Liver (tissue), 9 donors: ENCODE measurements around the gene IKZF1. TPM values are rescaled to one million over a fixed set of nuclear protein-coding genes. Genes with fewer than 3 reads are reported as not detected.

ENCODE experiments used
- DNase-seq: peaks from one replicate; pipeline ENCODE4 v3.0.0-alpha.2; 2017; ENCODE audit warnings: low spot score
- H3K27ac ChIP-seq, 2 donors: one replicate each; pipeline ENCODE4 v1.7.0; 2013; ENCODE audit warnings: inconsistent platforms in 2 of 2, low read length in 2 of 2, control low read depth in 1 of 2, low read depth in 1 of 2, mild to moderate bottlenecking in 1 of 2
- H3K27me3 ChIP-seq, 4 donors: one replicate each; pipeline versions ENCODE4 v1.6.1 to v1.7.0; 2013; ENCODE audit warnings: low read length in 3 of 4, inconsistent platforms in 1 of 4, mild to moderate bottlenecking in 1 of 4, moderate library complexity in 1 of 4; ENCODE audit not compliant: control insufficient read depth in 4 of 4, insufficient read depth in 4 of 4
- H3K36me3 ChIP-seq, 4 donors: one replicate each; pipeline versions ENCODE4 v1.6.1 to v1.7.0; 2013; ENCODE audit warnings: low read length in 3 of 4, mild to moderate bottlenecking in 3 of 4, low read depth in 1 of 4, moderate library complexity in 1 of 4; ENCODE audit not compliant: control insufficient read depth in 4 of 4, insufficient read depth in 3 of 4
- H3K4me1 ChIP-seq, 4 donors: one replicate each; pipeline versions ENCODE4 v1.6.1 to v1.7.0; 2013; ENCODE audit warnings: low read length in 3 of 4, mild to moderate bottlenecking in 3 of 4, moderate library complexity in 1 of 4; ENCODE audit not compliant: control insufficient read depth in 4 of 4, insufficient read depth in 4 of 4
- H3K4me3 ChIP-seq, 3 donors: one replicate each; pipeline versions ENCODE4 v1.6.1 to v1.7.0; 2013; ENCODE audit warnings: low read length in 3 of 3, control low read depth in 1 of 3, low read depth in 1 of 3, mild to moderate bottlenecking in 1 of 3
- H3K9ac ChIP-seq, 2 donors: one replicate each; pipeline ENCODE4 v1.7.0; 2013; ENCODE audit warnings: low read length in 2 of 2, mild to moderate bottlenecking in 2 of 2, moderate library complexity in 2 of 2, control low read depth in 1 of 2, low read depth in 1 of 2
- H3K9me3 ChIP-seq, 4 donors: one replicate each; pipeline versions ENCODE4 v1.6.1 to v1.7.0; 2013; ENCODE audit warnings: low read length in 3 of 4; ENCODE audit not compliant: control insufficient read depth in 4 of 4
- ATF3 ChIP-seq: IDR thresholded peaks from 2 replicates; pipeline ENCODE4 v1.6.1; 2016; ENCODE audit warnings: antibody characterized with exemption
- CTCF ChIP-seq: fragments of 150-350 bp; IDR thresholded peaks from 2 replicates; pipeline ENCODE4 v1.5.1; 2017; ENCODE audit warnings: improper control_type of control experiment, low read depth, low read length; ENCODE audit not compliant: missing input control
- EGR1 ChIP-seq, 2 donors: IDR thresholded peaks; 2 replicates each; pipeline ENCODE4 v1.6.1; 2016 to 2018; ENCODE audit warnings: antibody characterized with exemption in 2 of 2, low read depth in 2 of 2
- FOXA1 ChIP-seq: IDR thresholded peaks from 2 replicates; pipeline ENCODE4 v1.6.1; 2016; ENCODE audit warnings: antibody characterized with exemption
- FOXA2 ChIP-seq: IDR thresholded peaks from 2 replicates; pipeline ENCODE4 v1.6.1; 2016; ENCODE audit warnings: antibody characterized with exemption
- HNF4A ChIP-seq, 2 donors: conservative IDR thresholded peaks; 2 replicates each; pipeline ENCODE4 v1.6.1; 2016; ENCODE audit warnings: antibody characterized with exemption in 2 of 2, mild to moderate bottlenecking in 2 of 2
- HNF4G ChIP-seq: IDR thresholded peaks from 2 replicates; pipeline ENCODE4 v1.6.1; 2016; ENCODE audit warnings: antibody characterized with exemption
- JUND ChIP-seq, 2 donors: IDR thresholded peaks; 2 replicates each; pipeline ENCODE4 v1.6.1; 2016; ENCODE audit warnings: antibody characterized with exemption in 2 of 2
- MAX ChIP-seq: IDR thresholded peaks from 2 replicates; pipeline ENCODE4 v1.6.1; 2016; ENCODE audit warnings: antibody characterized with exemption
- NR2F2 ChIP-seq: IDR thresholded peaks from 2 replicates; pipeline ENCODE4 v1.6.1; 2016; ENCODE audit warnings: antibody characterized with exemption
- RAD21 ChIP-seq, 2 donors: IDR thresholded peaks; 2 replicates each; pipeline ENCODE4 v1.6.1; 2016; ENCODE audit warnings: antibody characterized with exemption in 2 of 2, mild to moderate bottlenecking in 2 of 2
- REST ChIP-seq: IDR thresholded peaks from 2 replicates; pipeline ENCODE4 v1.6.1; 2016; ENCODE audit warnings: antibody characterized with exemption, mild to moderate bottlenecking
- RXRA ChIP-seq, 2 donors: IDR thresholded peaks; 2 replicates each; pipeline ENCODE4 v1.6.1; 2017 to 2018; ENCODE audit warnings: antibody characterized with exemption in 2 of 2, mild to moderate bottlenecking in 1 of 2
- SP1 ChIP-seq: IDR thresholded peaks from 2 replicates; pipeline ENCODE4 v1.6.1; 2018; ENCODE audit warnings: antibody characterized with exemption, mild to moderate bottlenecking
- TAF1 ChIP-seq: conservative IDR thresholded peaks from 2 replicates; pipeline ENCODE4 v1.6.1; 2016; ENCODE audit warnings: antibody characterized with exemption, mild to moderate bottlenecking
- YY1 ChIP-seq: IDR thresholded peaks from 2 replicates; pipeline ENCODE4 v1.6.1; 2016; ENCODE audit warnings: antibody characterized with exemption, mild to moderate bottlenecking
- ZBTB33 ChIP-seq: IDR thresholded peaks from 2 replicates; pipeline ENCODE4 v1.6.1; 2016; ENCODE audit warnings: antibody characterized with exemption
- WGBS: extraction: QIAGEN DNeasy Blood & Tissue Kit; methylation state at CpG from one replicate; pipeline ENCODE4 v1.1.7; 2013; 5-methylcytosine and 5-hydroxymethylcytosine counted together
- polyA plus RNA-seq, 2 donors: library from polyadenylated mRNA; stranded (reverse) in 1 of 2; unstranded in 1 of 2; fragments of 200-250 nt in 1 of 2; fragments of >200 nt in 1 of 2; fragmentation: Nextera tagmentation in 1 of 2; extraction: Ambion mirVana in 1 of 2; gene quantifications; one replicate each; pipeline versions ENCODE4 v1.2.1 to v1.2.3, GENCODE V29; 2013 to 2015
- total RNA-seq, 2 donors: library from RNA; depleted of rRNA; stranded (reverse); fragments of >200 nt; gene quantifications; one replicate each; pipeline ENCODE4 v1.2.3, GENCODE V29; 2014
- donor health status: healthy.
- donor health status: healthy.
- donor health status: healthy.
- donor health status: healthy.
- donor health status: healthy.

Gene IKZF1
- total and polyA plus RNA-seq, 4 donors = 1.6 to 43.5 (median 6.2) TPM

GRCh38 chr7:50409856-50410745, 105.6 kb downstream of the IKZF1 start:
- no peak for DNase-seq
- H3K9me3 ChIP-seq = no peaks in the 10 kb centered on the region

GRCh38 chr7:50411332-50411731, 106.8 kb downstream of the IKZF1 start:
- H3K4me1 ChIP-seq = no peaks in the 10 kb centered on the region
- 91% methylated on average over 6 of the region's 6 CpGs for WGBS
- TF ChIP-seq TAF1 = no peak
- TF ChIP-seq MAX = no peak
- TF ChIP-seq JUND (IDR thresholded peaks at IDR 0.05) = no peak
- no peak for TF ChIP-seq HNF4A (conservative IDR thresholded peaks at IDR 0.05)
- TF ChIP-seq NR2F2 = no peak
- TF ChIP-seq YY1 = no peak
- TF ChIP-seq SP1 = no peak
- TF ChIP-seq HNF4G = no peak
- no peak for TF ChIP-seq FOXA2
- no peak for TF ChIP-seq ZBTB33
- no peak for TF ChIP-seq FOXA1
- TF ChIP-seq CTCF = no peak
- no peak for TF ChIP-seq RXRA (IDR thresholded peaks at IDR 0.05)
- no peak for TF ChIP-seq RAD21 (IDR thresholded peaks at IDR 0.05)
- TF ChIP-seq REST = no peak
- no peaks in the 10 kb centered on the region for H3K9me3 ChIP-seq
- no peak for DNase-seq
- no peak overlapping the region for H3K9ac ChIP-seq
- H3K27me3 ChIP-seq = no peaks in the 10 kb centered on the region
- H3K27ac ChIP-seq = no peak overlapping the region
- no peaks in the 10 kb centered on the region for H3K36me3 ChIP-seq
- H3K4me3 ChIP-seq = no peak overlapping the region

More at GRCh38 chr7:50409856-50410745, 105.6 kb downstream of the IKZF1 start:
- 84% methylated on average over 17 of the region's 17 CpGs for WGBS
- H3K9ac ChIP-seq = no peak overlapping the region
- no peak overlapping the region for H3K27ac ChIP-seq
- no peak overlapping the region for H3K4me3 ChIP-seq
- peaks cover 0 to 5% (median 0%) of the 10 kb centered on the region in 4 donors for H3K27me3 ChIP-seq
- no peaks in the 10 kb centered on the region for H3K4me1 ChIP-seq
- H3K36me3 ChIP-seq = no peaks in the 10 kb centered on the region
- TF ChIP-seq SP1 (no peak), ZBTB33 (no peak), HNF4A (conservative IDR thresholded peaks at IDR 0.05) (no peak), HNF4G (no peak), EGR1 (IDR thresholded peaks at IDR 0.05; ENCODE audit: low read depth in 2 of 2) (no peak), FOXA2 (no peak), FOXA1 (no peak), TAF1 (no peak), NR2F2 (no peak), YY1 (no peak), ATF3 (no peak), JUND (IDR thresholded peaks at IDR 0.05) (no peak)
